Spleen (tissue), 7 donors: ENCODE measurements around the gene ZNF524.

Source experiments
- POLR2A ChIP-seq, 3 donors: fragments of 450-650 bp; IDR thresholded peaks; one replicate each; pipeline ENCODE4 v1.5.1; 2017; ENCODE audit warnings: antibody characterized with exemption in 3 of 3, mild to moderate bottlenecking in 1 of 3
- POLR2AphosphoS5 ChIP-seq, 3 donors: sonication (generic); formaldehyde crosslinking; IDR thresholded peaks; one replicate each; pipeline ENCODE4 v1.5.1; 2017; ENCODE audit warnings: antibody characterized with exemption in 3 of 3
- TF ChIP-seq, protein P1 (sequence below), 11 experiments: fragments of 200-600 bp in 7 of 11; fragments of 450-650 bp in 4 of 11; sonication (generic) in 4 of 11; IDR thresholded peaks in 8 of 11; conservative IDR thresholded peaks in 3 of 11; 1 replicate in 7 of 11; 2 replicates in 4 of 11; pipeline versions ENCODE4 v1.4.0 to v1.8.0; 2016 to 2021; ENCODE audit warnings: antibody characterized with exemption in 11 of 11, inconsistent platforms in 4 of 11, mild to moderate bottlenecking in 1 of 11
- donor health status: DM: no; HTN: no; CAD: no; lungs with moderate emphysema.
- donor health status: DM: no; HTN: no; CAD: no.
- donor health status: DM: no; HTN: no; CAD: no.

GRCh38 chr19:55632463-55632834 lies 32.4 kb downstream of the ZNF524 start:
- TF ChIP-seq, protein P1, sequence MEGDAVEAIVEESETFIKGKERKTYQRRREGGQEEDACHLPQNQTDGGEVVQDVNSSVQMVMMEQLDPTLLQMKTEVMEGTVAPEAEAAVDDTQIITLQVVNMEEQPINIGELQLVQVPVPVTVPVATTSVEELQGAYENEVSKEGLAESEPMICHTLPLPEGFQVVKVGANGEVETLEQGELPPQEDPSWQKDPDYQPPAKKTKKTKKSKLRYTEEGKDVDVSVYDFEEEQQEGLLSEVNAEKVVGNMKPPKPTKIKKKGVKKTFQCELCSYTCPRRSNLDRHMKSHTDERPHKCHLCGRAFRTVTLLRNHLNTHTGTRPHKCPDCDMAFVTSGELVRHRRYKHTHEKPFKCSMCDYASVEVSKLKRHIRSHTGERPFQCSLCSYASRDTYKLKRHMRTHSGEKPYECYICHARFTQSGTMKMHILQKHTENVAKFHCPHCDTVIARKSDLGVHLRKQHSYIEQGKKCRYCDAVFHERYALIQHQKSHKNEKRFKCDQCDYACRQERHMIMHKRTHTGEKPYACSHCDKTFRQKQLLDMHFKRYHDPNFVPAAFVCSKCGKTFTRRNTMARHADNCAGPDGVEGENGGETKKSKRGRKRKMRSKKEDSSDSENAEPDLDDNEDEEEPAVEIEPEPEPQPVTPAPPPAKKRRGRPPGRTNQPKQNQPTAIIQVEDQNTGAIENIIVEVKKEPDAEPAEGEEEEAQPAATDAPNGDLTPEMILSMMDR (IDR thresholded peaks at IDR 0.05 in 8 of 11, conservative IDR thresholded peaks at IDR 0.05 in 3 of 11): peak; percentile 71 to 95 (median 87)
- TF ChIP-seq POLR2A (IDR thresholded peaks at IDR 0.05) (no peak), POLR2AphosphoS5 (IDR thresholded peaks at IDR 0.05) (no peak)
